ENCODE measurements around the gene KCNQ1.

Gene KCNQ1

DNA sequence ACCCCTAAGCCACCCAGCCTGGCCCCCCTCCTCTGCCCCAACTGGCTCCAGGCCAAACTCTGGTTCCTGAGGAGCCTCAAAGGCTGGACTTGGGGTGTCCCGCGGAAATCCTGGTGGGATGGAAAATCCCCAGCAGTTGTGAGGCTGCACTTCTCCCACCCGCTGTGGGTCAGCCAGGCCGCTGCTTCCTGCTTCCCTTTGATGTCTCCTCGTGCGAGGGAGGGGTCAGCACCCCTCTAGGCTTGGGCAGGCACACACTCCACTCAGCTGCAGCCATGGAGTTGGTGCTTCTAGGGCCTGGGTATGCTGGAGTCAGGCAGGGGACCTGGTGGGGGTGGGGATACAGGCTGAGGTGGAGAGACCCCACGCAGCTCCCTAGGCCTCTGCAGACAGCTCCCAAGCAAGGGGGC, 243.0 kb downstream of the KCNQ1 start:
- no peak for ATAC-seq
- TF ChIP-seq SNAI2 (CRISPR knock-in tag; IDR thresholded peaks at IDR 0.05) = no peak
- no peak for TF ChIP-seq ZFP3 (CRISPR knock-in tag; IDR thresholded peaks at IDR 0.05)
- no peak for TF ChIP-seq OSR1 (CRISPR knock-in tag; IDR thresholded peaks at IDR 0.05)
- no peak for TF ChIP-seq ZFP30 (CRISPR knock-in tag; IDR thresholded peaks at IDR 0.05)
- no peak for TF ChIP-seq ISL1 (CRISPR knock-in tag; IDR thresholded peaks at IDR 0.05)
- no peak for TF ChIP-seq ZNF70 (CRISPR knock-in tag; IDR thresholded peaks at IDR 0.05)
- no peak for TF ChIP-seq ZC3H10 (CRISPR knock-in tag; IDR thresholded peaks at IDR 0.05)
- no peak for TF ChIP-seq TCF4 (CRISPR knock-in tag; IDR thresholded peaks at IDR 0.05; ENCODE audit: borderline replicate concordance)
- TF ChIP-seq, protein P1, sequence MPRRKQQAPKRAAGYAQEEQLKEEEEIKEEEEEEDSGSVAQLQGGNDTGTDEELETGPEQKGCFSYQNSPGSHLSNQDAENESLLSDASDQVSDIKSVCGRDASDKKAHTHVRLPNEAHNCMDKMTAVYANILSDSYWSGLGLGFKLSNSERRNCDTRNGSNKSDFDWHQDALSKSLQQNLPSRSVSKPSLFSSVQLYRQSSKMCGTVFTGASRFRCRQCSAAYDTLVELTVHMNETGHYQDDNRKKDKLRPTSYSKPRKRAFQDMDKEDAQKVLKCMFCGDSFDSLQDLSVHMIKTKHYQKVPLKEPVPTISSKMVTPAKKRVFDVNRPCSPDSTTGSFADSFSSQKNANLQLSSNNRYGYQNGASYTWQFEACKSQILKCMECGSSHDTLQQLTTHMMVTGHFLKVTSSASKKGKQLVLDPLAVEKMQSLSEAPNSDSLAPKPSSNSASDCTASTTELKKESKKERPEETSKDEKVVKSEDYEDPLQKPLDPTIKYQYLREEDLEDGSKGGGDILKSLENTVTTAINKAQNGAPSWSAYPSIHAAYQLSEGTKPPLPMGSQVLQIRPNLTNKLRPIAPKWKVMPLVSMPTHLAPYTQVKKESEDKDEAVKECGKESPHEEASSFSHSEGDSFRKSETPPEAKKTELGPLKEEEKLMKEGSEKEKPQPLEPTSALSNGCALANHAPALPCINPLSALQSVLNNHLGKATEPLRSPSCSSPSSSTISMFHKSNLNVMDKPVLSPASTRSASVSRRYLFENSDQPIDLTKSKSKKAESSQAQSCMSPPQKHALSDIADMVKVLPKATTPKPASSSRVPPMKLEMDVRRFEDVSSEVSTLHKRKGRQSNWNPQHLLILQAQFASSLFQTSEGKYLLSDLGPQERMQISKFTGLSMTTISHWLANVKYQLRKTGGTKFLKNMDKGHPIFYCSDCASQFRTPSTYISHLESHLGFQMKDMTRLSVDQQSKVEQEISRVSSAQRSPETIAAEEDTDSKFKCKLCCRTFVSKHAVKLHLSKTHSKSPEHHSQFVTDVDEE (CRISPR knock-in tag; IDR thresholded peaks at IDR 0.05) = no peak
- TF ChIP-seq BACH2 (CRISPR knock-in tag; IDR thresholded peaks at IDR 0.05; ENCODE audit: borderline replicate concordance) = no peak
- TF ChIP-seq, protein P2, sequence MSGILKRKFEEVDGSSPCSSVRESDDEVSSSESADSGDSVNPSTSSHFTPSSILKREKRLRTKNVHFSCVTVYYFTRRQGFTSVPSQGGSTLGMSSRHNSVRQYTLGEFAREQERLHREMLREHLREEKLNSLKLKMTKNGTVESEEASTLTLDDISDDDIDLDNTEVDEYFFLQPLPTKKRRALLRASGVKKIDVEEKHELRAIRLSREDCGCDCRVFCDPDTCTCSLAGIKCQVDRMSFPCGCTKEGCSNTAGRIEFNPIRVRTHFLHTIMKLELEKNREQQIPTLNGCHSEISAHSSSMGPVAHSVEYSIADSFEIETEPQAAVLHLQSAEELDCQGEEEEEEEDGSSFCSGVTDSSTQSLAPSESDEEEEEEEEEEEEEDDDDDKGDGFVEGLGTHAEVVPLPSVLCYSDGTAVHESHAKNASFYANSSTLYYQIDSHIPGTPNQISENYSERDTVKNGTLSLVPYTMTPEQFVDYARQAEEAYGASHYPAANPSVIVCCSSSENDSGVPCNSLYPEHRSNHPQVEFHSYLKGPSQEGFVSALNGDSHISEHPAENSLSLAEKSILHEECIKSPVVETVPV (CRISPR knock-in tag; IDR thresholded peaks at IDR 0.05) = no peak
- no peak for TF ChIP-seq TOX (CRISPR knock-in tag; IDR thresholded peaks at IDR 0.05; ENCODE audit: borderline replicate concordance)

DNA sequence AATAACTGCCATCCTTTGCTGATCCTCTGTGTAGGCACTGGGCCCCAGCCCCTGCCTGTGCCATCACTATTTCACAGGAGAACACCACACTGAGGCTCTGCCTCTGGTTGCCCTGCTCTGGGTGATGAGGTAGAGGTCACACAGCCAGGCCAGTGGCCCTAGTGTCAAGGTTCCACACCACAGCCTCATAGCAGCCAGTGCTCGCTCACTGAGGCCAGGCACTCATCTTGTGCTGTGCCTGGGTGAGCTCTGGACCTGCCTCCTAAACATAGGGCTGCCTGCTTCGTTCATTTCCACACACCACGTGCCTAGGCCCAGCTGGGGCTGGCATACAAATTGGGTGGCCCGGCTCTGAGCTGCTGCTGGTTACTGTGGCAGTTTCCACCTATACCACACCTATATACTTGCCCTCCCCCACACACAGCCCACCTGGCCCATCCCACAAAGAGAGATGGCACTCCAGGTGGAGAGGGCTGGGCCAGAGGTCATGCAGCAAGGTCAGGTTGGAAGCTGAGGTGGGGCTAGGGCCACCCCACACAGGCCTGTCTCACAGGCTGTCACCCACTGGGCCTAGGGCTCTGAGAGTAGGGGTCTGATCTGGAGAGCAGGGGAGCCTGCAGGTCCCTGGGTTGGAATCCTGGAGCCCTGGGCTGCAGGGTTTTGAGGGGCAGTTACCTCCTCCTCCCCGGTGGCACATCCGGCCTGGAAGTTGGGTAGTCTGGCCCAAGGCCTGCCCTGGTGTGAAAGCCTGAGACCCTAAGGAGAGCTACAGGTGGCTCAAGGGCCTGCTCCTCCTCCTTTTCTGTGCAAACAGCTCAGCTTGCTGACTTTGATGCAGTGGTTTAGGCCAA, 243.8 kb downstream of the KCNQ1 start:
- no peak for ATAC-seq
- TF ChIP-seq TOX (CRISPR knock-in tag; IDR thresholded peaks at IDR 0.05; ENCODE audit: borderline replicate concordance) (no peak), GLIS3 (CRISPR knock-in tag; IDR thresholded peaks at IDR 0.05) (no peak), ISL1 (CRISPR knock-in tag; IDR thresholded peaks at IDR 0.05) (no peak), RARB (CRISPR knock-in tag; IDR thresholded peaks at IDR 0.05) (no peak), ZFP3 (CRISPR knock-in tag; IDR thresholded peaks at IDR 0.05) (no peak), CSDC2 (CRISPR knock-in tag; IDR thresholded peaks at IDR 0.05) (no peak), PPARA (CRISPR knock-in tag; IDR thresholded peaks at IDR 0.05; ENCODE audit: borderline replicate concordance) (no peak), ZNF70 (CRISPR knock-in tag; IDR thresholded peaks at IDR 0.05) (no peak), OSR1 (CRISPR knock-in tag; IDR thresholded peaks at IDR 0.05) (no peak), BACH2 (CRISPR knock-in tag; IDR thresholded peaks at IDR 0.05; ENCODE audit: borderline replicate concordance) (no peak), ZNF8 (CRISPR knock-in tag; IDR thresholded peaks at IDR 0.05) (no peak)
- TF ChIP-seq, protein P3, sequence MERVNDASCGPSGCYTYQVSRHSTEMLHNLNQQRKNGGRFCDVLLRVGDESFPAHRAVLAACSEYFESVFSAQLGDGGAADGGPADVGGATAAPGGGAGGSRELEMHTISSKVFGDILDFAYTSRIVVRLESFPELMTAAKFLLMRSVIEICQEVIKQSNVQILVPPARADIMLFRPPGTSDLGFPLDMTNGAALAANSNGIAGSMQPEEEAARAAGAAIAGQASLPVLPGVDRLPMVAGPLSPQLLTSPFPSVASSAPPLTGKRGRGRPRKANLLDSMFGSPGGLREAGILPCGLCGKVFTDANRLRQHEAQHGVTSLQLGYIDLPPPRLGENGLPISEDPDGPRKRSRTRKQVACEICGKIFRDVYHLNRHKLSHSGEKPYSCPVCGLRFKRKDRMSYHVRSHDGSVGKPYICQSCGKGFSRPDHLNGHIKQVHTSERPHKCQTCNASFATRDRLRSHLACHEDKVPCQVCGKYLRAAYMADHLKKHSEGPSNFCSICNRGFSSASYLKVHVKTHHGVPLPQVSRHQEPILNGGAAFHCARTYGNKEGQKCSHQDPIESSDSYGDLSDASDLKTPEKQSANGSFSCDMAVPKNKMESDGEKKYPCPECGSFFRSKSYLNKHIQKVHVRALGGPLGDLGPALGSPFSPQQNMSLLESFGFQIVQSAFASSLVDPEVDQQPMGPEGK (CRISPR knock-in tag; IDR thresholded peaks at IDR 0.05; ENCODE audit: borderline replicate concordance) = no peak

DNA sequence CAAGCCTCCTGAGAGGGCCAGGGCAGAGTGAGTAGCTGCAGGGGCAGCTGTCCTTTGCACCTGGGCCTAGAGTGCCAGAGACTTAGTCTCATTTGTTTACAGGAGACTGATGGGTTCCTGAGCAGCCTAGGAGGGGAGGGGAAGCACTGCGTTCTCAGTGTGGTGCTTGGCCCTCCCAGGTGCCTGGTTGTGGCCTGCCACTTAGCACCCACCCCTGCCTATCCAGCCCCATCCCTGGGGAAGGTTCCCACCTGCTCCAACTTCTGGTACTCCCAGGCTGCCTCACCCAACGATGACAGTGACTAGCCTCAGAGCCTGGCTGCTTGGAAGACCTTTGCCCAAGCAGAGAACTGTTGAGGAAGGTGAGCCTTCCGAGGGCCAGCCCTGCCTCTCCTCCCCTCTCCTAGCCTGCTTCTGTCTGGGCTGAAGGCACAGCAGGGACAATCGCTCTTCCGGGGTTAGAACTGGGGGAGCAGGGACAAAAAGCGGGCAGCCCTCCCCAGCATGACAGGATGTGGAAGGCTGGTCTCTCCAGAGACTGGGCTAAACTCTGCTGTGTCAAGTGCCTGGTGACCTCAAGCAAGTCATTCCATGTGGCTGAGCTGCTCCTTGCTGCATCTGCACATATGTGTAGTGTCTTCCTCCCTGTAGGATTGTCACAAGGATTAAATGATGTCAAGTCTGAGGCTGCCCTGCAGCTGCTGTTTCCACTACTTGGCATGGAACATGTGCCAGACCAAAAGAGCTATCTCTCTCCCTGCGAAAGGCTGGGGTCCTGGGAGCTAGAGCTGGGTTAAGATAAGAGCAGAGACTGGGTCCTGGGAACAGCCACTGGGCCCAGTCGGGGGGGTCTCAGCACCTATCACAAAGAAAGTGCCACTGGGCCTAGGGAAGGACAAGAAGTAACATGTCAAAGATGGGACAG, 245.1 kb downstream of the KCNQ1 start:
- TF ChIP-seq ISL1 (CRISPR knock-in tag; IDR thresholded peaks at IDR 0.05) (no peak), ARNTL (CRISPR knock-in tag; IDR thresholded peaks at IDR 0.05; ENCODE audit: borderline replicate concordance, low read depth) (no peak)
- no peak for ATAC-seq

DNA sequence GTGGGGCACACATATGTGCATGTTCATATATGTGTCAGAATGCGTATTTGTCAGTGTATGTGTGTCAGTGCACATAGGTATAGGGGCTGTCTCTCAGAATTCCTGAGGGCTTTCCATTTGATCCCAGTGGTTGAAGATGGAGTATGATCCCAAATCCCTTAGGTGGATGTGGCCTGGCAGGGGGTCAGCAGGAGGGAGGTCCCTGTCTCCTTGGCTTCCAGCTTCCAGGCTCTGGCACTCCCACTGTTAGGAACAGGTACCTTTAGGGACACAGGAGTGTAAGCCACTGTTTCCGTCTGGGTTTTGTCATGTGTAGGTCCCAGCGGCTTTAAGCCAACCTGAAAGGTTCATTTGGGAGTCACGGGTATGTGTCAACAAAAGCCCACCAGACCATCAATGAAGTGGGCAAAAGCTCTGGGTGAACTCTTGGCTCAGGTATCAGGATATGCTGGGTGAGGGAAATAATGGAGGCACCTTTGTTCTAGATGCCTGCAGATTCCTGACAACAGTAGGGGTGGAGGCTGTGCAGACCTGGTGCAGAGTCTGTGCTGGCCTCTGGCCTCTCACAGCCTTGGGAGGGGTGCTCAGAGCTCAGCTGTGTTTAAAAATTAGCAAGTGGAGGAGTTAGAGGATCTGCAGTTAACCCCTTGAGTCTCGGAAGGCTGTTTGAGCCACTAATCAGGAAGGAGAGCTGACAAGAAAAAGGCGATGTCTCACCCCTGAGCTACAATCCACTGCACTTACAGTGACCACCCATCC, 246.0 kb downstream of the KCNQ1 start:
- ATAC-seq = no peak
- TF ChIP-seq ISL1 (CRISPR knock-in tag; IDR thresholded peaks at IDR 0.05) (no peak), ZFP30 (CRISPR knock-in tag; IDR thresholded peaks at IDR 0.05) (no peak), ZNF565 (CRISPR knock-in tag; conservative IDR thresholded peaks at IDR 0.05; ENCODE audit: low read depth) (no peak), RARB (CRISPR knock-in tag; IDR thresholded peaks at IDR 0.05) (no peak)

All from SK-N-SH treated with all-trans-retinoic acid at 6 μM for 48 hours (cell line).